Common myeloid progenitor, CD34-positive (primary cell): Measurements from ENCODE around the gene MAGEA11.
"Not testable (repeated sequence)": the region's sequence is repeated elsewhere in the genome, so short reads cannot be mapped to it uniquely, and the experiment has no call there.

Experiments used
- CTCF ChIA-PET: fragments of 350-600 bp; sonication (Branson Sonifier 250); formaldehyde crosslinking; loops from one replicate; lab custom pipeline; 2021; ENCODE audit warnings: antibody characterized with exemption; lab: Charles Lee
- POLR2A ChIA-PET: fragments of 350-600 bp; sonication (Branson Sonifier 250); formaldehyde crosslinking; loops from one replicate; lab custom pipeline; 2021; ENCODE audit warnings: antibody characterized with exemption; lab: Charles Lee
- DNase-seq, 3 donors: peaks; one replicate each; pipeline versions ENCODE4 v3.0.0 to v3.0.0-alpha.2; 2013
- H3K27ac ChIP-seq, 2 experiments: 1 replicate in 1 of 2; 2 replicates in 1 of 2; pipeline ENCODE4 v1.7.0; 2013; ENCODE audit warnings: inconsistent platforms in 2 of 2, low read length in 2 of 2, mild to moderate bottlenecking in 2 of 2, low read depth in 1 of 2, moderate library complexity in 1 of 2; ENCODE audit not compliant: severe bottlenecking in 2 of 2, insufficient read depth in 1 of 2, poor library complexity in 1 of 2
- H3K27me3 ChIP-seq, 5 experiments: replicated peaks in 2 of 5; 1 replicate in 3 of 5; 2 replicates in 2 of 5; pipeline versions ENCODE4 v1.6.1 to v1.7.0; 2013; ENCODE audit warnings: low read length in 4 of 5, mild to moderate bottlenecking in 2 of 5, moderate library complexity in 2 of 5, inconsistent platforms in 1 of 5; ENCODE audit not compliant: insufficient read depth in 5 of 5, control insufficient read depth in 4 of 5
- H3K36me3 ChIP-seq, 4 experiments: 1 replicate in 2 of 4; 2 replicates in 2 of 4; pipeline versions ENCODE4 v1.6.1 to v1.7.0; 2013; ENCODE audit warnings: low read length in 3 of 4, control low read depth in 1 of 4, mild to moderate bottlenecking in 1 of 4; ENCODE audit not compliant: control insufficient read depth in 4 of 4, insufficient read depth in 4 of 4
- H3K4me1 ChIP-seq, 4 experiments: 1 replicate in 3 of 4; 2 replicates in 1 of 4; pipeline versions ENCODE4 v1.6.1 to v1.7.1; 2013; ENCODE audit warnings: low read length in 3 of 4, mild to moderate bottlenecking in 3 of 4, control low read depth in 1 of 4, inconsistent platforms in 1 of 4, moderate library complexity in 1 of 4; ENCODE audit not compliant: control insufficient read depth in 4 of 4, insufficient read depth in 4 of 4; ENCODE audit errors: control extremely low read depth in 1 of 4
- H3K4me3 ChIP-seq, 7 experiments: 1 replicate in 4 of 7; 2 replicates in 3 of 7; pipeline versions ENCODE4 v1.5.1 to v1.7.0; 2013; ENCODE audit warnings: mild to moderate bottlenecking in 7 of 7, low read length in 6 of 7, moderate library complexity in 6 of 7, inconsistent platforms in 2 of 7, low read depth in 2 of 7, control low read depth in 1 of 7; ENCODE audit not compliant: insufficient read depth in 4 of 7, control insufficient read depth in 1 of 7; ENCODE audit errors: extremely low read depth in 1 of 7
- H3K9me3 ChIP-seq, 5 experiments: 1 replicate in 4 of 5; 2 replicates in 1 of 5; pipeline versions ENCODE4 v1.6.1 to v1.7.1; 2013; ENCODE audit warnings: low read length in 4 of 5, mild to moderate bottlenecking in 2 of 5, inconsistent platforms in 1 of 5, low read depth in 1 of 5, moderate library complexity in 1 of 5; ENCODE audit not compliant: control insufficient read depth in 4 of 5, insufficient read depth in 2 of 5; ENCODE audit errors: control extremely low read depth in 1 of 5
- WGBS: methylation state at CpG from one replicate; pipeline ENCODE4 v1.1.5; 2013; ENCODE audit not compliant: insufficient coverage; 5-methylcytosine and 5-hydroxymethylcytosine counted together

Gene MAGEA11

DNA sequence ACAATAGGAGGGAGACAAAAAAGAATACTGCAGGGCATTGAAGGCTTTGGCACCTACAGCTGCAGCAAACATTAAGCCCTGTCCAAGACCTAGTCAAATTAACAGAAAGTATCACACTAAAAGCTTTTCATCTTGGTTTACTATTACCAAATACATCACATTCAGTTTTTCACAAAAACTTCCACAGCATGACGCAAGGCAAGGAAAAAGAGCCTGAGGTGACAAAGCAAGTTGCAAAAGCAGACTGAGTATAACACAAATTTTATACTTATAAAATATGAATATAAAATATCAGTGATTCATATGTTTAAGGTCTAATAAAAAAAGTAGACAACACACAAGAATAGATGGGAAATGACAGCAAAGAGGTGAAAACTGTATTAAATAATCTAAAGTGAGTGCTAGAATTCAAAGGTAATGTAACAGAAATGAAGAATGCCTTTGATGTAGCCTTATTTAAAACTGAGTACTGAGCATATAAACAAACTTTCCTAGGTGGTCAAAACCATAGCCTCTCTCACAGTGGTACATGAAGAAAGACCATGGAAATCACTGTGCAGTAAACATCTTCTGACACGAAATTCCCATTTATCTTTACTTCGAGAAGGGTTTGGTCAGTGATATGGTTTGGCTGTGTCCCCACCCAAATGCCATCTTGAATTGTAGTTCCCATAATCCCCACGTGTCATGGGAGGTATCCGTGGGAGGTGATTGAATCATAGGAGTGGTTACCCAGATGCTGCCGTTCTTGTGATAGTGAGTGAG is 27.7 kb upstream of the MAGEA11 start:
- H3K9me3 ChIP-seq = no peaks in the 10 kb centered on the region
- ChIA-PET CTCF (no interaction called here), POLR2A (no interaction called here)
- no peak overlapping the region for H3K4me3 ChIP-seq
- DNase-seq = no peak
- WGBS = 96% methylated on average over 3 of the region's 6 CpGs
- H3K36me3 ChIP-seq = no peaks in the 10 kb centered on the region
- no peak overlapping the region for H3K27ac ChIP-seq
- H3K27me3 ChIP-seq = peaks cover 0 to 3% (median 0%) of the 10 kb centered on the region in 5 experiments
- no peaks in the 10 kb centered on the region for H3K4me1 ChIP-seq

DNA sequence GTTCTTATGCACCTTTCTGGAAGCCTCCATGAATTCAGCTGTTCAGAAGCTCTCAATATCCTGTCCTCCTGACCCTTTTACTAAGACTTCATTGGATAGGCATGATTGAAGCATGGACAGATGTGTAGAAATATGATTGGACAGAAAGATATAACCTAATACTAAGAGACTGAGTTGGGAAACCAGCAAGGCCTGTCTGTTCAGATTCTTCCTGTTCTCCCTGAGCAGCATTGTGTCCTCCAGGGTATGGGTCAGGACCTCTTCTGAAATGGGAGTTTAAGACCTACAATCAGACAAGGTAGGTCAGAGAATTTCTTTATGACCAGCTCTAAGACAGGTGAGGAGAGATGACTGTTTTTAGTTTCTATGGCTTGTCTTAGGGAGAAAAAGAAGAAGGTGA is 23.9 kb upstream of the MAGEA11 start:
- Histone ChIP-seq H3K4me3 (no peak overlapping the region), H3K4me1 (no peaks in the 10 kb centered on the region), H3K27ac (no peak overlapping the region), H3K9me3 (peaks cover 0 to 3% (median 2%) of the 10 kb centered on the region in 5 experiments), H3K27me3 (peaks cover 0 to 3% (median 0%) of the 10 kb centered on the region in 5 experiments), H3K36me3 (no peaks in the 10 kb centered on the region)
- CTCF ChIA-PET = no interaction called here
- POLR2A ChIA-PET = no interaction called here
- DNase-seq = no peak

GRCh38 chrX:149688552-149688951 is 23.3 kb upstream of the MAGEA11 start:
- ChIA-PET POLR2A (no interaction called here), CTCF (no interaction called here)
- no peak overlapping the region for H3K27ac ChIP-seq
- H3K27me3 ChIP-seq = peaks cover 0 to 3% (median 0%) of the 10 kb centered on the region in 5 experiments
- DNase-seq = no peak
- H3K4me1 ChIP-seq = no peaks in the 10 kb centered on the region
- WGBS = no CpG with 5 or more reads among the region's 1 CpG
- H3K9me3 ChIP-seq = peaks cover 0 to 3% (median 2%) of the 10 kb centered on the region in 5 experiments
- no peaks in the 10 kb centered on the region for H3K36me3 ChIP-seq
- no peak overlapping the region for H3K4me3 ChIP-seq

GRCh38 chrX:149691794-149692193 is 20.1 kb upstream of the MAGEA11 start:
- no peaks in the 10 kb centered on the region for H3K36me3 ChIP-seq
- H3K9me3 ChIP-seq = peaks cover 0 to 3% (median 2%) of the 10 kb centered on the region in 5 experiments
- DNase-seq = no peak
- H3K27ac ChIP-seq = no peak overlapping the region
- no peak overlapping the region for H3K4me3 ChIP-seq
- no peaks in the 10 kb centered on the region for H3K4me1 ChIP-seq
- POLR2A ChIA-PET = no interaction called here
- no CpG with 5 or more reads among the region's 1 CpG for WGBS
- peaks cover 0 to 3% (median 0%) of the 10 kb centered on the region in 5 experiments for H3K27me3 ChIP-seq
- CTCF ChIA-PET = no interaction called here

DNA sequence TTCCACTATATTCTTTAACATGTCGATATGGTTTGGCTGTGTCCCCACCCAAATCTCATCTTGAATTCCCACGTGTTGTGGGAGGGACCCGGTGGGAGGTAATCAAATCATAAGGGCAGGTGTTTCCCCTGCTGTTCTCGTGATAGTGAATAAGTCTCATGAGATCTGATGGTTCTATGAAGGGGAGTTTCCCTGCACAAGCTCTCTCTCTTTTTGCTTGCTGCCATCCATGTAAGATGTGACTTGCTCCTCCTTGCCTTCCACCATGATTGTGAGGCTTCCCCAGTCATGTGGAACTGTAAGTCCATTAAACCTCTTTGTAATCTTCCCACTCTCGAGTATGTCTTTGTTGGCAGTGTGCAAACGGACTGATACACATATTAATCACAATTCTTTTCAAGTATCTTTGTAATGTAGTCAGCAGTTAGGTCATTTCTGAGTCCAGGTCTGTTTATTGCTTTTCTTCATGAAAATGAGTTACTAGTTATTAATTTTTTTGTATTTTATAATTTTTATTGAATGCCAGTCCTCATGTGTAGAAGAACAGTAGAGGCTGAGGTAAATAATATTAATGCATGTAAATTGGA is 19.1 kb upstream of the MAGEA11 start:
- POLR2A ChIA-PET, H3K9me3 ChIP-seq, H3K36me3 ChIP-seq, H3K4me1 ChIP-seq, DNase-seq, H3K27ac ChIP-seq, H3K27me3 ChIP-seq, H3K4me3 ChIP-seq: not testable (repeated sequence)
- CTCF ChIA-PET = interaction anchor here (0.6 kb wide), 1 partner anchor 144 kb away, joined by 4 read pairs; no protein-coding TSS in a partner anchor
- 67% methylated on average over 3 of the region's 6 CpGs for WGBS

DNA sequence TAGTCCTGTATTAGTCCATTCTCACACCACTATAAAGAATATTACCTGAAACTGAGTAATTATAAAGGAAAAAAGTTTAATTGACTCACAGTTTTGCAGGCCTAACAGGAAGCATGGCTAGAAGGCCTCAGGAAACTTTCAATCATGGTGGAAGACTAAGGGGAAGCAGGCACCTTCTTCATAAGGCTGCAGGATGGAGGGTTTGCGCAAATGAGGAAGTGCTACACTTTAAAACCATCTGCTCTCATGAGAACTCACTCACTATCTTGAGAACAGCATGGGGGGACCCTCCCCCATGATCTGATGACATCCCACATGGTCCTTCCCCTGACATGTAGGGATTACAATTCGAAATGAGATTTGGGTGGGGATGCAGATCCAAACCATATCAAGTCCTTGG is 12.1 kb upstream of the MAGEA11 start:
- CTCF ChIA-PET = no interaction called here
- H3K4me1 ChIP-seq = no peaks in the 10 kb centered on the region
- WGBS = no CpG with 5 or more reads among the region's 2 CpGs

GRCh38 chrX:149704664-149705063 is 7.2 kb upstream of the MAGEA11 start:
- Histone ChIP-seq H3K9me3 (peaks cover 0 to 2% (median 0%) of the 10 kb centered on the region in 5 experiments), H3K27me3 (peaks cover 0 to 7% (median 0%) of the 10 kb centered on the region in 5 experiments), H3K4me1 (no peaks in the 10 kb centered on the region), H3K4me3 (no peak overlapping the region), H3K27ac (no peak overlapping the region), H3K36me3 (no peaks in the 10 kb centered on the region)
- 86% methylated on average over 5 of the region's 5 CpGs for WGBS
- ChIA-PET POLR2A (no interaction called here), CTCF (no interaction called here)
- no peak for DNase-seq

More for the DNA sequence above, 12.1 kb upstream of the MAGEA11 start:
- H3K9me3 ChIP-seq = peaks cover 0 to 4% (median 0%) of the 10 kb centered on the region in 5 experiments
- no peaks in the 10 kb centered on the region for H3K27me3 ChIP-seq
- no peak overlapping the region for H3K4me3 ChIP-seq
- DNase-seq = peak in 2 of 3 donors; percentile 42 to 62
- no peaks in the 10 kb centered on the region for H3K36me3 ChIP-seq
- H3K27ac ChIP-seq = no peak overlapping the region
- POLR2A ChIA-PET = no interaction called here
